Endothelial cell of umbilical vein (primary cell): ENCODE results near the gene ATP10A. TPM values are rescaled to one million over a fixed set of nuclear protein-coding genes. Genes with fewer than 3 reads are reported as not detected.
"Not testable (repeated sequence)": the region's sequence is repeated elsewhere in the genome, so short reads cannot be mapped to it uniquely, and the experiment has no call there.

Experiments used
- BruUV-seq: library from RNA; stranded (reverse); fragments of 400-500 nt; replicated peaks from 2 replicates; lab custom pipeline; 2021; lab: Mats Ljungman, UMichigan
- CTCF ChIA-PET: fragments of 300-600, 350-600 bp; sonication (Branson Sonifier 250); formaldehyde crosslinking; loops from one replicate; lab custom pipeline; 2021; ENCODE audit warnings: antibody characterized with exemption, inconsistent platforms; lab: Charles Lee
- POLR2A ChIA-PET: fragments of 300-600, 350-600 bp; sonication (Branson Sonifier 250); formaldehyde crosslinking; loops from one replicate; lab custom pipeline; 2021; ENCODE audit warnings: antibody characterized with exemption, inconsistent platforms; lab: Charles Lee
- DNase-seq: peaks from one replicate; pipeline ENCODE4 v3.0.0-alpha.2; 2011; ENCODE audit warnings: low read depth, low spot score
- FAIRE-seq: peaks from 2 replicates; lab custom pipeline; 2011; peaks lifted over from hg19 to GRCh38; lab: Jason Lieb, UNC
- H2AFZ ChIP-seq: 2 replicates; pipeline ENCODE4 v1.6.0; 2012; ENCODE audit warnings: low read depth, low read length, control low read depth, inconsistent platforms
- H3K27ac ChIP-seq: 2 replicates; pipeline ENCODE4 v1.5.1; 2011; ENCODE audit warnings: low read depth, mild to moderate bottlenecking, control low read depth, low read length, moderate library complexity; ENCODE audit not compliant: insufficient read depth
- H3K27me3 ChIP-seq, 2 experiments: 2 replicates each; pipeline versions ENCODE4 v1.6.0 to v1.6.1; 2011; ENCODE audit warnings: low read length in 2 of 2, mixed read lengths in 1 of 2; ENCODE audit not compliant: control insufficient read depth in 2 of 2, insufficient read depth in 2 of 2
- H3K36me3 ChIP-seq, 2 experiments: 2 replicates in 1 of 2; 3 replicates in 1 of 2; pipeline ENCODE4 v1.5.1; 2011; ENCODE audit warnings: low read length in 2 of 2, mild to moderate bottlenecking in 1 of 2, moderate library complexity in 1 of 2; ENCODE audit not compliant: control insufficient read depth in 2 of 2, insufficient read depth in 2 of 2; ENCODE audit errors: extremely low read depth in 1 of 2
- H3K4me1 ChIP-seq: 3 replicates; pipeline ENCODE4 v1.5.1; 2011; ENCODE audit warnings: mild to moderate bottlenecking, low read length; ENCODE audit not compliant: control insufficient read depth, insufficient read depth; ENCODE audit errors: extremely low read depth
- H3K4me2 ChIP-seq: 2 replicates; pipeline ENCODE4 v1.6.1; 2011; ENCODE audit warnings: low read length, control low read depth, mixed read lengths; ENCODE audit not compliant: insufficient read depth
- H3K4me3 ChIP-seq, 3 experiments: fragments of 200-600 bp in 1 of 3; sonication (generic), shearing (Covaris generic) in 1 of 3; replicated peaks in 1 of 3; 2 replicates each; pipeline ENCODE4 v1.5.1; 2011 to 2016; ENCODE audit warnings: control low read depth in 3 of 3, low read length in 3 of 3, mild to moderate bottlenecking in 2 of 3, inconsistent platforms in 1 of 3, low read depth in 1 of 3, moderate library complexity in 1 of 3; ENCODE audit not compliant: insufficient read depth in 1 of 3
- H3K79me2 ChIP-seq: 2 replicates; pipeline ENCODE4 v1.6.0; 2012; ENCODE audit warnings: low read length, inconsistent platforms; ENCODE audit not compliant: control insufficient read depth, insufficient read depth
- H3K9ac ChIP-seq: replicated peaks from 2 replicates; pipeline ENCODE3; 2011; ENCODE audit warnings: low read length, control low read depth; ENCODE audit not compliant: insufficient read depth; ENCODE audit errors: extremely low read depth
- H3K9me1 ChIP-seq: replicated peaks from 3 replicates; pipeline ENCODE4 v1.6.0; 2011; ENCODE audit warnings: mild to moderate bottlenecking, low read length; ENCODE audit not compliant: control insufficient read depth, insufficient read depth; ENCODE audit errors: extremely low read depth
- H3K9me3 ChIP-seq: replicated peaks from 2 replicates; pipeline ENCODE4 v1.5.1; 2012; ENCODE audit warnings: low read length, inconsistent platforms; ENCODE audit not compliant: control insufficient read depth, insufficient read depth
- H4K20me1 ChIP-seq: replicated peaks from 2 replicates; pipeline ENCODE3; 2011; ENCODE audit warnings: mild to moderate bottlenecking, low read length; ENCODE audit not compliant: control insufficient read depth, insufficient read depth; ENCODE audit errors: extremely low read depth
- EZH2 ChIP-seq: IDR thresholded peaks from 2 replicates; pipeline ENCODE4 v1.6.1; 2012; ENCODE audit warnings: borderline replicate concordance, low read depth, mild to moderate bottlenecking, moderate library complexity, low read length, inconsistent platforms; ENCODE audit not compliant: severe bottlenecking
- FOS ChIP-seq: IDR thresholded peaks from 2 replicates; pipeline ENCODE4 v1.6.1; 2011; ENCODE audit warnings: mild to moderate bottlenecking, low read length, moderate library complexity, borderline replicate concordance; ENCODE audit not compliant: insufficient read depth
- GATA2 ChIP-seq: IDR thresholded peaks from 2 replicates; pipeline ENCODE4 v1.7.0; 2011; ENCODE audit warnings: low read depth, mild to moderate bottlenecking, moderate library complexity, mixed read lengths, low read length; ENCODE audit not compliant: insufficient read length, insufficient read depth
- JUN ChIP-seq: IDR thresholded peaks from 2 replicates; pipeline ENCODE4 v1.6.1; 2011; ENCODE audit warnings: borderline replicate concordance, low read depth; ENCODE audit not compliant: insufficient read length, insufficient read depth
- MYC ChIP-seq: IDR thresholded peaks from one replicate; pipeline ENCODE4 v1.6.1; 2011; ENCODE audit warnings: mild to moderate bottlenecking, low read depth, low read length
- POLR2A ChIP-seq: IDR thresholded peaks from 2 replicates; pipeline ENCODE4 v1.6.1; 2012; ENCODE audit warnings: low read depth, mild to moderate bottlenecking, control low read depth, low read length
- POLR2AphosphoS5 ChIP-seq: IDR thresholded peaks from 2 replicates; pipeline ENCODE4 v1.6.1; 2012; ENCODE audit warnings: low read depth, mild to moderate bottlenecking, control low read depth, low read length, moderate library complexity; ENCODE audit not compliant: insufficient read depth
- dilution Hi-C: fragments of 300-500 bp; cut with MboI; formaldehyde crosslinking; loops from one replicate; pipeline ENCODE4 v1.15.0; 2019; ENCODE audit warnings: low sequenced_read_pairs; ENCODE audit not compliant: extremely low pct_ligation_motif_present
- intact Hi-C: fragments of 100-400 bp; cut with micrococcal nuclease; formaldehyde crosslinking; loops from one replicate; pipeline ENCODE4 v1.10.0; 2022
- polyA plus RNA-seq, 4 experiments: library from polyadenylated mRNA; depleted of rRNA in 3 of 4; stranded (reverse) in 3 of 4; unstranded in 1 of 4; fragments of >200 nt; gene quantifications; 2 replicates each; pipeline versions ENCODE4 v1.2.1 to v1.2.3, GENCODE V29; 2011 to 2012; ENCODE audit warnings: missing spikeins in 1 of 4
- total RNA-seq: library from RNA; stranded (reverse); gene quantifications from 2 replicates; pipeline ENCODE4 v1.2.3, GENCODE V29; 2021
- TF ChIP-seq, protein P1 (sequence below), 2 donors: IDR thresholded peaks; 1 replicate in 1 of 2; 2 replicates in 1 of 2; pipeline ENCODE4 v1.5.1; 2011; ENCODE audit warnings: low read length in 2 of 2, mild to moderate bottlenecking in 2 of 2, moderate library complexity in 2 of 2, control low read depth in 1 of 2, inconsistent platforms in 1 of 2, low read depth in 1 of 2; ENCODE audit not compliant: insufficient read depth in 1 of 2; ENCODE audit errors: extremely low read depth in 1 of 2
- TF ChIP-seq, protein P2 (sequence below): IDR thresholded peaks from 2 replicates; pipeline ENCODE4 v1.6.1; 2011; ENCODE audit not compliant: insufficient read depth, insufficient read length

Gene ATP10A
- total and polyA plus RNA-seq, 2 donors (not counting 3 experiments of a cell fraction or from before 2014, with no cell fraction given), result not detected

DNA sequence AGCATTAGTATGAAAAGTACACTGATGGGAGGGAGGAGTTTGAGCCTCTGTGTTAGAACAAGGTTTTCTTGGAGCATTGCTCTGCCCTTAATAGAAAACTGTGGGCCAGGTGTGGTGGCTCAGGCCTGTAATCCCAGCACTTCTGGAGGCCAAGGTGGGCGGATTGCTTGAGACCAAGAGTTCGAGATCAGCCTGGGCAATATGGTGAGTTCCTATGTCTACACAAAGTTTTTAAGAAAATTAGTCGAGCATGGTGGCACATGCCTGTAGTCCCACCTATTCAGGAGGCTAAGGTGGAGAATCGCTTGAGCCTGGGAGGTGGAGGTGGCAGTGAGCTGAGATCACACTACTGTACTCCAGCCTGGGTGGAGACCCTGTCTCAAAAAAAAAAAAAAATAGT lies 103.7 kb downstream of the ATP10A start:
- no peaks in the 10 kb centered on the region for H3K79me2 ChIP-seq
- H3K9me1 ChIP-seq, result no peaks in the 10 kb centered on the region
- H3K9ac ChIP-seq, result no peak overlapping the region
- DNase-seq (no peak), FAIRE-seq (peak; percentile 15)
- H3K4me2 ChIP-seq, result no peak overlapping the region
- ChIA-PET CTCF (no interaction called here), POLR2A (no interaction called here)
- H3K9me3 ChIP-seq, result peaks cover 8% of the 10 kb centered on the region
- H3K27ac ChIP-seq, result no peak overlapping the region
- H3K27me3 ChIP-seq, result no peaks in the 10 kb centered on the region
- dilution Hi-C loops (no loop called here), intact Hi-C loops (no loop called here)
- H3K4me3 ChIP-seq, result no peak overlapping the region
- no peaks in the 10 kb centered on the region for H4K20me1 ChIP-seq
- H3K36me3 ChIP-seq, result no peaks in the 10 kb centered on the region
- no peaks in the 10 kb centered on the region for H3K4me1 ChIP-seq
- TF ChIP-seq MYC (no peak), EZH2 (no peak), JUN (no peak), POLR2AphosphoS5 (no peak), GATA2 (no peak), POLR2A (no peak), FOS (no peak)
- TF ChIP-seq, protein P1, sequence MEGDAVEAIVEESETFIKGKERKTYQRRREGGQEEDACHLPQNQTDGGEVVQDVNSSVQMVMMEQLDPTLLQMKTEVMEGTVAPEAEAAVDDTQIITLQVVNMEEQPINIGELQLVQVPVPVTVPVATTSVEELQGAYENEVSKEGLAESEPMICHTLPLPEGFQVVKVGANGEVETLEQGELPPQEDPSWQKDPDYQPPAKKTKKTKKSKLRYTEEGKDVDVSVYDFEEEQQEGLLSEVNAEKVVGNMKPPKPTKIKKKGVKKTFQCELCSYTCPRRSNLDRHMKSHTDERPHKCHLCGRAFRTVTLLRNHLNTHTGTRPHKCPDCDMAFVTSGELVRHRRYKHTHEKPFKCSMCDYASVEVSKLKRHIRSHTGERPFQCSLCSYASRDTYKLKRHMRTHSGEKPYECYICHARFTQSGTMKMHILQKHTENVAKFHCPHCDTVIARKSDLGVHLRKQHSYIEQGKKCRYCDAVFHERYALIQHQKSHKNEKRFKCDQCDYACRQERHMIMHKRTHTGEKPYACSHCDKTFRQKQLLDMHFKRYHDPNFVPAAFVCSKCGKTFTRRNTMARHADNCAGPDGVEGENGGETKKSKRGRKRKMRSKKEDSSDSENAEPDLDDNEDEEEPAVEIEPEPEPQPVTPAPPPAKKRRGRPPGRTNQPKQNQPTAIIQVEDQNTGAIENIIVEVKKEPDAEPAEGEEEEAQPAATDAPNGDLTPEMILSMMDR (IDR thresholded peaks at IDR 0.05; ENCODE audit: extremely low read depth in 1 of 2, insufficient read depth in 1 of 2, low read depth in 1 of 2, low read length in 2 of 2), result no peak
- TF ChIP-seq, protein P2, sequence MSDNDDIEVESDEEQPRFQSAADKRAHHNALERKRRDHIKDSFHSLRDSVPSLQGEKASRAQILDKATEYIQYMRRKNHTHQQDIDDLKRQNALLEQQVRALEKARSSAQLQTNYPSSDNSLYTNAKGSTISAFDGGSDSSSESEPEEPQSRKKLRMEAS, result no peak
- BruUV-seq, result no TSS peak
- H2AFZ ChIP-seq, result no peak overlapping the region

DNA sequence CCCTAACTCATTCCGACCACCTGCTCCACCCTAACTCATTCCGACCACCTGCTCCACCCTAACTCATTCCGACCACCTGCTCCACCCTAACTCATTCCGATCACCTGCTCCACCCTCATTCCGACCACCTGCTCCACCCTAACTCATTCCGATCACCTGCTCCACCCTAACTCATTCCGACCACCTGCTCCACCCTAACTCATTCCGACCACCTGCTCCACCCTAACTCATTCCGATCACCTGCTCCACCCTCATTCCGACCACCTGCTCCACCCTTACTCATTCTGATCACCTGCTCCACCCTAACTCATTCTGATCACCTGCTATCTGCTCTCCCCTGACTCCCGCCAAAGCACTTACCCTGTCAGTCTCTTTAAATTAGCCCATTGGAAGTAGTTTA lies 104.5 kb downstream of the ATP10A start:
- H3K9me3 ChIP-seq, POLR2A ChIA-PET, H3K79me2 ChIP-seq, H3K4me3 ChIP-seq, H2AFZ ChIP-seq, H3K4me2 ChIP-seq, H3K9ac ChIP-seq, DNase-seq, H3K9me1 ChIP-seq, H4K20me1 ChIP-seq, FAIRE-seq, H3K4me1 ChIP-seq, BruUV-seq, H3K36me3 ChIP-seq, H3K27ac ChIP-seq, intact Hi-C loops, H3K27me3 ChIP-seq, dilution Hi-C loops, CTCF ChIA-PET: not testable (repeated sequence)
